ENCODE results near the gene CYB561. TPM values are rescaled to one million over a fixed set of nuclear protein-coding genes. Genes with fewer than 3 reads are reported as not detected.
A peak's percentile ranks its signal among the peaks of the same experiment; 100 is the strongest.

The CYB561 gene
- total RNA-seq, 2 donors from 2014 or later = 24.4 to 27.5 TPM

- Histone ChIP-seq H3K4me3 (ENCODE audit: low read length) (no peak overlapping the region), H3K36me3 (ENCODE audit: control insufficient read depth, insufficient read depth, low read length) (no peaks in the 10 kb centered on the region), H3K9me3 (ENCODE audit: control insufficient read depth, low read length) (no peaks in the 10 kb centered on the region), H3K9ac (ENCODE audit: extremely low read depth, low read length, poor library complexity, severe bottlenecking) (no peak overlapping the region), H3K4me1 (ENCODE audit: control insufficient read depth, insufficient read depth, low read length) (no peaks in the 10 kb centered on the region), H3K27ac (ENCODE audit: low read depth, low read length) (no peak overlapping the region), H3K27me3 (ENCODE audit: control insufficient read depth, insufficient read depth, low read length, poor library complexity, severe bottlenecking) (no peaks in the 10 kb centered on the region)
- H3K27me3 Mint-ChIP-seq (ENCODE audit: insufficient read depth) = no peaks in the 10 kb centered on the region
- DNase-seq = no peak
- H3K4me1 Mint-ChIP-seq = peaks cover 5% of the 10 kb centered on the region
- H3K9me3 Mint-ChIP-seq = no peaks in the 10 kb centered on the region
- no peak overlapping the region for H3K4me3 Mint-ChIP-seq
- 89 to 97% methylated on average over 7 to 8 of the region's 8 CpGs for WGBS, 2 experiments (ENCODE audit: insufficient coverage in 1 of 2, insufficient read length in 1 of 2)
- TF ChIP-seq, protein P1, sequence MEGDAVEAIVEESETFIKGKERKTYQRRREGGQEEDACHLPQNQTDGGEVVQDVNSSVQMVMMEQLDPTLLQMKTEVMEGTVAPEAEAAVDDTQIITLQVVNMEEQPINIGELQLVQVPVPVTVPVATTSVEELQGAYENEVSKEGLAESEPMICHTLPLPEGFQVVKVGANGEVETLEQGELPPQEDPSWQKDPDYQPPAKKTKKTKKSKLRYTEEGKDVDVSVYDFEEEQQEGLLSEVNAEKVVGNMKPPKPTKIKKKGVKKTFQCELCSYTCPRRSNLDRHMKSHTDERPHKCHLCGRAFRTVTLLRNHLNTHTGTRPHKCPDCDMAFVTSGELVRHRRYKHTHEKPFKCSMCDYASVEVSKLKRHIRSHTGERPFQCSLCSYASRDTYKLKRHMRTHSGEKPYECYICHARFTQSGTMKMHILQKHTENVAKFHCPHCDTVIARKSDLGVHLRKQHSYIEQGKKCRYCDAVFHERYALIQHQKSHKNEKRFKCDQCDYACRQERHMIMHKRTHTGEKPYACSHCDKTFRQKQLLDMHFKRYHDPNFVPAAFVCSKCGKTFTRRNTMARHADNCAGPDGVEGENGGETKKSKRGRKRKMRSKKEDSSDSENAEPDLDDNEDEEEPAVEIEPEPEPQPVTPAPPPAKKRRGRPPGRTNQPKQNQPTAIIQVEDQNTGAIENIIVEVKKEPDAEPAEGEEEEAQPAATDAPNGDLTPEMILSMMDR (conservative IDR thresholded peaks at IDR 0.05) = no peak
- no peak overlapping the region for H3K27ac Mint-ChIP-seq
- H3K36me3 Mint-ChIP-seq (ENCODE audit: low read depth) = no peaks in the 10 kb centered on the region
Measured at GRCh38 chr17:63491413-63491812, 45.3 kb upstream of the CYB561 start.

- H3K9me3 Mint-ChIP-seq = no peaks in the 10 kb centered on the region
- no peak overlapping the region for H3K27ac Mint-ChIP-seq
- no peaks in the 10 kb centered on the region for H3K9me3 ChIP-seq (ENCODE audit: control insufficient read depth, low read length)
- H3K4me3 ChIP-seq (ENCODE audit: low read length) = no peak overlapping the region
- H3K4me1 ChIP-seq (ENCODE audit: control insufficient read depth, insufficient read depth, low read length) = no peaks in the 10 kb centered on the region
- no peak overlapping the region for H3K4me3 Mint-ChIP-seq
- H3K27ac ChIP-seq (ENCODE audit: low read depth, low read length) = no peak overlapping the region
- 91 to 95% methylated on average over 12 to 22 of the region's 22 CpGs for WGBS, 2 experiments (ENCODE audit: insufficient coverage in 1 of 2, insufficient read length in 1 of 2)
- TF ChIP-seq, protein P1 (conservative IDR thresholded peaks at IDR 0.05) = no peak
- no peaks in the 10 kb centered on the region for H3K36me3 ChIP-seq (ENCODE audit: control insufficient read depth, insufficient read depth, low read length)
- no peak overlapping the region for H3K9ac ChIP-seq (ENCODE audit: extremely low read depth, low read length, poor library complexity, severe bottlenecking)
- no peaks in the 10 kb centered on the region for H3K27me3 ChIP-seq (ENCODE audit: control insufficient read depth, insufficient read depth, low read length, poor library complexity, severe bottlenecking)
- no peaks in the 10 kb centered on the region for H3K27me3 Mint-ChIP-seq (ENCODE audit: insufficient read depth)
- peaks cover 5% of the 10 kb centered on the region for H3K4me1 Mint-ChIP-seq
- no peak for DNase-seq
- H3K36me3 Mint-ChIP-seq (ENCODE audit: low read depth) = no peaks in the 10 kb centered on the region
Measured at GRCh38 chr17:63490858-63491400, 44.8 kb upstream of the CYB561 start.

DNA sequence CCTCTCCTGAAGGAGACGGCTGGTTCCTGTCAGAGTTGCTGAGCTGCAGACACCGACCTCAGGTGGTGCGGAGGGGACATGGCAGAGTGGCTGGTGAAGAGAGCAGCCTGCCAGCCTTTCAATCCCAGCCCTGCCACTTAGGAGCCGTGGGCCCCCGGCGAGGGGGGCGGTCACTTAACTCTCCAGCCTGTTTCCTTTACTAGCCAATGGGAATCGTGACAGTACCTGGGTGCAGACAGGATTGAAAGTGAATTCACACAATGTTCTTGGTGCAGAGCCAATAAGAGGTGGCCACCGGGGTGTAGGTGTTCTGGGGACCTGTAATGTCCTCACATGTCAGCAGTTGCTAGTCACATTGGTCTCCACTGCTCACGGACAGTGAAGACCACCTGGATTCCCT lies 44.2 kb upstream of the CYB561 start:
- Mint-ChIP-seq H3K9me3 (no peaks in the 10 kb centered on the region), H3K4me1 (peaks cover 5% of the 10 kb centered on the region), H3K36me3 (ENCODE audit: low read depth) (no peaks in the 10 kb centered on the region), H3K27me3 (ENCODE audit: insufficient read depth) (no peaks in the 10 kb centered on the region), H3K27ac (no peak overlapping the region), H3K4me3 (no peak overlapping the region)
- Histone ChIP-seq H3K4me1 (ENCODE audit: control insufficient read depth, insufficient read depth, low read length) (no peaks in the 10 kb centered on the region), H3K27ac (ENCODE audit: low read depth, low read length) (no peak overlapping the region), H3K4me3 (ENCODE audit: low read length) (no peak overlapping the region), H3K9ac (ENCODE audit: extremely low read depth, low read length, poor library complexity, severe bottlenecking) (no peak overlapping the region), H3K36me3 (ENCODE audit: control insufficient read depth, insufficient read depth, low read length) (no peaks in the 10 kb centered on the region), H3K27me3 (ENCODE audit: control insufficient read depth, insufficient read depth, low read length, poor library complexity, severe bottlenecking) (no peaks in the 10 kb centered on the region), H3K9me3 (ENCODE audit: control insufficient read depth, low read length) (no peaks in the 10 kb centered on the region)
- WGBS, 2 experiments (ENCODE audit: insufficient coverage in 1 of 2, insufficient read length in 1 of 2) = 68 to 79% methylated on average over 5 to 10 of the region's 10 CpGs
- TF ChIP-seq, protein P1 (conservative IDR thresholded peaks at IDR 0.05) = peak; percentile 47
- DNase-seq = peak; percentile 82
